SK-N-SH (cell line): ENCODE results near the gene ARHGEF39. TPM values are rescaled to one million over a fixed set of nuclear protein-coding genes. Genes with fewer than 3 reads are reported as not detected.
"Not testable (repeated sequence)": the region's sequence is repeated elsewhere in the genome, so short reads cannot be mapped to it uniquely, and the experiment has no call there.

Source experiments
- CTCF ChIA-PET: fragments of 300-600, 350-600 bp; formaldehyde crosslinking; extraction: SDS; loops from one replicate; lab custom pipeline; 2021; lab: Yijun Ruan, JAX
- POLR2A ChIA-PET: fragments of 350-600 bp; sonication (Branson Sonifier 250); formaldehyde crosslinking; extraction: SDS; loops from one replicate; lab custom pipeline; 2020; ENCODE audit warnings: antibody characterized with exemption, inconsistent platforms; lab: Yijun Ruan, JAX
- DNase-seq: peaks from one replicate; pipeline ENCODE4 v3.0.0; 2012
- H2AFZ ChIP-seq: fragments of 200-600 bp; sonication (generic); 2 replicates; pipeline ENCODE4 v1.8.1; 2016; ENCODE audit warnings: antibody characterized with exemption, mild to moderate bottlenecking, low read depth
- H3F3A ChIP-seq: fragments of 200-600 bp; sonication (generic); replicated peaks from 2 replicates; pipeline ENCODE3; 2016; ENCODE audit warnings: antibody characterized with exemption, mild to moderate bottlenecking; ENCODE audit not compliant: insufficient read depth
- H3K27ac ChIP-seq, 2 experiments: fragments of 200-500 bp in 1 of 2; fragments of 200-600 bp in 1 of 2; sonication (Bioruptor generic) in 1 of 2; sonication (generic), shearing (Covaris generic) in 1 of 2; 2 replicates each; pipeline versions ENCODE4 v1.5.1 to v1.6.1; 2014 to 2016; ENCODE audit warnings: low read depth in 2 of 2, inconsistent platforms in 1 of 2, low read length in 1 of 2, mild to moderate bottlenecking in 1 of 2, mixed read lengths in 1 of 2
- H3K27me3 ChIP-seq: fragments of 200-600 bp; sonication (generic), shearing (Covaris generic); 2 replicates; pipeline ENCODE4 v1.6.1; 2016; ENCODE audit warnings: mixed run types; ENCODE audit not compliant: insufficient read depth
- H3K36me3 ChIP-seq, 2 experiments: fragments of 200-500 bp in 1 of 2; fragments of 200-600 bp in 1 of 2; sonication (Bioruptor generic) in 1 of 2; sonication (generic) in 1 of 2; replicated peaks in 1 of 2; 2 replicates each; pipeline versions ENCODE3 to v1.5.1; 2014 to 2016; ENCODE audit warnings: low read length in 1 of 2, mild to moderate bottlenecking in 1 of 2; ENCODE audit not compliant: insufficient read depth in 2 of 2, control insufficient read depth in 1 of 2
- H3K4me1 ChIP-seq, 2 experiments: fragments of 200-500 bp in 1 of 2; fragments of 200-600 bp in 1 of 2; sonication (Bioruptor generic) in 1 of 2; sonication (generic), shearing (Covaris generic) in 1 of 2; 2 replicates each; pipeline versions ENCODE4 v1.5.1 to v1.6.1; 2014 to 2016; ENCODE audit warnings: low read depth in 1 of 2, low read length in 1 of 2, mixed run types in 1 of 2; ENCODE audit not compliant: insufficient read depth in 2 of 2, control insufficient read depth in 1 of 2
- H3K4me2 ChIP-seq: fragments of 200-600 bp; sonication (generic), shearing (Covaris generic); 2 replicates; pipeline ENCODE4 v1.6.1; 2017; ENCODE audit warnings: mixed run types
- H3K4me3 ChIP-seq, 2 experiments: fragments of 200-500 bp in 1 of 2; fragments of 200-600 bp in 1 of 2; sonication (Bioruptor generic) in 1 of 2; sonication (generic), shearing (Covaris generic) in 1 of 2; 2 replicates each; pipeline versions ENCODE4 v1.5.1 to v1.8.1; 2014 to 2016; ENCODE audit warnings: low read depth in 2 of 2, inconsistent platforms in 1 of 2, low read length in 1 of 2, mild to moderate bottlenecking in 1 of 2, mixed read lengths in 1 of 2, moderate library complexity in 1 of 2
- H3K79me2 ChIP-seq: fragments of 200-600 bp; sonication (generic); 2 replicates; pipeline ENCODE4 v1.8.1; 2017; ENCODE audit warnings: mild to moderate bottlenecking; ENCODE audit not compliant: insufficient read depth
- H3K9ac ChIP-seq: fragments of 200-600 bp; sonication (generic); 2 replicates; pipeline ENCODE4 v1.6.1; 2017; ENCODE audit warnings: mixed run types
- H3K9me2 ChIP-seq: fragments of 200-600 bp; sonication (generic); 2 replicates; pipeline ENCODE4 v1.6.1; 2017; ENCODE audit warnings: mixed run types
- H3K9me3 ChIP-seq: fragments of 200-600 bp; sonication (generic); 2 replicates; pipeline ENCODE4 v1.6.1; 2017; ENCODE audit warnings: mixed run types, mild to moderate bottlenecking, moderate library complexity
- H4K20me1 ChIP-seq: fragments of 200-600 bp; sonication (generic); 2 replicates; pipeline ENCODE4 v1.6.1; 2017; ENCODE audit warnings: mild to moderate bottlenecking, mixed run types; ENCODE audit not compliant: insufficient read depth
- ELF1 ChIP-seq: IDR thresholded peaks from 2 replicates; pipeline ENCODE4 v1.4.0; 2012
- FOXJ3 ChIP-seq: sonication (generic); formaldehyde crosslinking; IDR thresholded peaks from 2 replicates; pipeline ENCODE4 v1.5.1; 2020; ENCODE audit warnings: mild to moderate bottlenecking, missing genetic modification reagents
- JUND ChIP-seq: IDR thresholded peaks from 2 replicates; pipeline ENCODE4 v1.4.0; 2012
- NRF1 ChIP-seq: IDR thresholded peaks from 2 replicates; pipeline ENCODE4 v1.6.1; 2012; ENCODE audit warnings: low read depth, mild to moderate bottlenecking, low read length
- POLR2AphosphoS5 ChIP-seq: IDR thresholded peaks from 2 replicates; pipeline ENCODE4 v1.6.1; 2012; ENCODE audit warnings: low read depth, low read length
- RCOR1 ChIP-seq: fragments of 150-350 bp; IDR thresholded peaks from 2 replicates; pipeline ENCODE4 v1.6.1; 2017; ENCODE audit warnings: antibody characterized with exemption, low read length
- RFX5 ChIP-seq: IDR thresholded peaks from 2 replicates; pipeline ENCODE4 v1.6.1; 2012; ENCODE audit warnings: mild to moderate bottlenecking, improper control_type of control experiment, low read length
- SIN3A ChIP-seq: IDR thresholded peaks from 2 replicates; pipeline ENCODE4 v1.6.1; 2012; ENCODE audit warnings: low read depth, mild to moderate bottlenecking, low read length, moderate library complexity, borderline replicate concordance
- SMC3 ChIP-seq: IDR thresholded peaks from 2 replicates; pipeline ENCODE4 v1.6.1; 2012; ENCODE audit warnings: low read depth, low read length, improper control_type of control experiment
- TEAD4 ChIP-seq: IDR thresholded peaks from 2 replicates; pipeline ENCODE4 v1.4.0; 2012; ENCODE audit warnings: mild to moderate bottlenecking, borderline replicate concordance; ENCODE audit not compliant: insufficient read depth
- YY1 ChIP-seq: IDR thresholded peaks from 2 replicates; pipeline ENCODE4 v1.4.0; 2012; ENCODE audit warnings: low read depth, mild to moderate bottlenecking
- WGBS: methylation state at CpG from one replicate; pipeline ENCODE4 v1.1.6; 2017; ENCODE audit warnings: low lambda C conversion rate; 5-methylcytosine and 5-hydroxymethylcytosine counted together
- polyA plus RNA-seq, 3 experiments: library from polyadenylated mRNA; depleted of rRNA; stranded (reverse); fragments of >200 nt; gene quantifications; 2 replicates each; pipeline ENCODE4 v1.2.3, GENCODE V29; 2012
- TF ChIP-seq, protein P1 (sequence below): IDR thresholded peaks from 2 replicates; pipeline ENCODE4; 2012
- TF ChIP-seq, protein P2 (sequence below): fragments of 200-600 bp; sonication (generic); IDR thresholded peaks from 2 replicates; pipeline ENCODE4 v1.6.1; 2017; ENCODE audit warnings: antibody characterized with exemption, mild to moderate bottlenecking, moderate library complexity

ARHGEF39 gene
- polyA plus RNA-seq, 1 of the 3 experiments (the other 2 are of a cell fraction), result 4.9 TPM

- Histone ChIP-seq H2AFZ (peak overlapping the region; percentile 97), H3K27me3 (no peaks in the 10 kb centered on the region), H3K36me3 (no peaks in the 10 kb centered on the region), H3K9me3 (no peaks in the 10 kb centered on the region), H3K9ac (peak overlapping the region; percentile 63), H3F3A (peaks cover 6% of the 10 kb centered on the region), H3K9me2 (no peaks in the 10 kb centered on the region), H3K27ac (peak overlapping the region in 1 of 2 experiments; percentile 76; a peak in 1 of 4 replicates)
- 35% methylated on average over 9 of the region's 11 CpGs for WGBS
- DNase-seq, result no peak
- CTCF ChIA-PET, result interaction anchor here (0.7 to 5.7 kb wide), 25 partner anchors 11 to 522 kb away, joined by 3 to 86 read pairs (median 4); partner anchors contain the start of genes CCDC107, CD72, CREB3 and GBA2
- no peak for TF ChIP-seq YY1
- TF ChIP-seq, protein P1, sequence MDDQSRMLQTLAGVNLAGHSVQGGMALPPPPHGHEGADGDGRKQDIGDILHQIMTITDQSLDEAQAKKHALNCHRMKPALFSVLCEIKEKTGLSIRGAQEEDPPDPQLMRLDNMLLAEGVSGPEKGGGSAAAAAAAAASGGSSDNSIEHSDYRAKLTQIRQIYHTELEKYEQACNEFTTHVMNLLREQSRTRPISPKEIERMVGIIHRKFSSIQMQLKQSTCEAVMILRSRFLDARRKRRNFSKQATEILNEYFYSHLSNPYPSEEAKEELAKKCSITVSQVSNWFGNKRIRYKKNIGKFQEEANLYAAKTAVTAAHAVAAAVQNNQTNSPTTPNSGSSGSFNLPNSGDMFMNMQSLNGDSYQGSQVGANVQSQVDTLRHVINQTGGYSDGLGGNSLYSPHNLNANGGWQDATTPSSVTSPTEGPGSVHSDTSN, result no peak
- no peak for TF ChIP-seq ELF1
- TF ChIP-seq TEAD4, result no peak
- no peak for TF ChIP-seq SIN3A
- TF ChIP-seq FOXJ3, result no peak
- no peak for TF ChIP-seq RFX5
- TF ChIP-seq, protein P2, sequence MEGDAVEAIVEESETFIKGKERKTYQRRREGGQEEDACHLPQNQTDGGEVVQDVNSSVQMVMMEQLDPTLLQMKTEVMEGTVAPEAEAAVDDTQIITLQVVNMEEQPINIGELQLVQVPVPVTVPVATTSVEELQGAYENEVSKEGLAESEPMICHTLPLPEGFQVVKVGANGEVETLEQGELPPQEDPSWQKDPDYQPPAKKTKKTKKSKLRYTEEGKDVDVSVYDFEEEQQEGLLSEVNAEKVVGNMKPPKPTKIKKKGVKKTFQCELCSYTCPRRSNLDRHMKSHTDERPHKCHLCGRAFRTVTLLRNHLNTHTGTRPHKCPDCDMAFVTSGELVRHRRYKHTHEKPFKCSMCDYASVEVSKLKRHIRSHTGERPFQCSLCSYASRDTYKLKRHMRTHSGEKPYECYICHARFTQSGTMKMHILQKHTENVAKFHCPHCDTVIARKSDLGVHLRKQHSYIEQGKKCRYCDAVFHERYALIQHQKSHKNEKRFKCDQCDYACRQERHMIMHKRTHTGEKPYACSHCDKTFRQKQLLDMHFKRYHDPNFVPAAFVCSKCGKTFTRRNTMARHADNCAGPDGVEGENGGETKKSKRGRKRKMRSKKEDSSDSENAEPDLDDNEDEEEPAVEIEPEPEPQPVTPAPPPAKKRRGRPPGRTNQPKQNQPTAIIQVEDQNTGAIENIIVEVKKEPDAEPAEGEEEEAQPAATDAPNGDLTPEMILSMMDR, result no peak
- TF ChIP-seq POLR2AphosphoS5, result no peak
- no peak for TF ChIP-seq SMC3
- TF ChIP-seq RCOR1, result no peak
- no peak for TF ChIP-seq NRF1
- TF ChIP-seq JUND, result no peak
- TF ChIP-seq, all 33 proteins: peak for 0
- no peaks in the 10 kb centered on the region for H3K79me2 ChIP-seq
- POLR2A ChIA-PET, result interaction anchor here (0.9 to 2.6 kb wide), 2 partner anchors 12 to 567 kb away, joined by 3 to 20 read pairs; partner anchors contain the start of genes CCDC107, FANCG and RMRP
- H3K4me3 ChIP-seq, result peak overlapping the region; percentile 61 to 67
- H3K4me2 ChIP-seq, result peak overlapping the region; percentile 96
- no peaks in the 10 kb centered on the region for H4K20me1 ChIP-seq
- peaks cover 6 to 7% of the 10 kb centered on the region in 2 experiments; a peak in 2 of 4 replicates for H3K4me1 ChIP-seq
These were observed 18.9 kb downstream of the ARHGEF39 start for GRCh38 chr9:35646153-35646532.

GRCh38 chr9:35645736-35646135, 19.3 kb downstream of the ARHGEF39 start:
- H3K9ac ChIP-seq, H3K4me1 ChIP-seq, H3K9me2 ChIP-seq, H4K20me1 ChIP-seq, H3F3A ChIP-seq, H3K79me2 ChIP-seq, H3K27ac ChIP-seq, H3K36me3 ChIP-seq, H3K27me3 ChIP-seq, DNase-seq, H3K9me3 ChIP-seq: not testable (repeated sequence)
- ChIA-PET CTCF (interaction anchor here (0.8 to 5.7 kb wide), 20 partner anchors 10 to 521 kb away, joined by 3 to 86 read pairs (median 4); partner anchors contain the start of genes CCDC107, CD72, CREB3 and GBA2), POLR2A (interaction anchor here (2.6 kb wide), 1 partner anchor 12 kb away, joined by 20 read pairs; the partner anchor contains the start of genes CCDC107 and RMRP)
- WGBS, result 96% methylated on average over 10 of the region's 10 CpGs
- H2AFZ ChIP-seq, result peak overlapping the region; percentile 97; the same call in 1 of the 2 replicates
- H3K4me3 ChIP-seq, result peak overlapping the region in 1 of 2 experiments; percentile 67; a peak in 2 of 4 replicates
- H3K4me2 ChIP-seq, result peak overlapping the region; percentile 96; the same call in 1 of the 2 replicates
